Kidney tubule cell (primary cell): ENCODE results near the gene ZBTB3.
A peak's percentile ranks its signal among the peaks of the same experiment; 100 is the strongest.
"Not testable (repeated sequence)": the region's sequence is repeated elsewhere in the genome, so short reads cannot be mapped to it uniquely, and the experiment has no call there.

Experiments used
- DNase-seq: peaks from one replicate; pipeline ENCODE4 v3.0.0-alpha.2; 2018; ENCODE audit warnings: low spot score

The ZBTB3 gene

GRCh38 chr11:62757846-62758788 is 4.2 kb upstream of the ZBTB3 start:
- no peak for DNase-seq

GRCh38 chr11:62755086-62755615 is 1.2 kb upstream of the ZBTB3 start:
- no peak for DNase-seq

- no peak for DNase-seq
These were observed 795 bp downstream of the ZBTB3 start for GRCh38 chr11:62752994-62753735.

- no peak for DNase-seq
These were observed 1.7 kb downstream of the ZBTB3 start for GRCh38 chr11:62752177-62752785.

- not testable (repeated sequence) for DNase-seq
These were observed 4.0 kb downstream of the ZBTB3 start for GRCh38 chr11:62749931-62750330.

GRCh38 chr11:62747475-62748160 is 6.3 kb downstream of the ZBTB3 start:
- DNase-seq: peak; percentile 31

- no peak for DNase-seq
These were observed 16.8 kb downstream of the ZBTB3 start for GRCh38 chr11:62737196-62737595.

- no peak for DNase-seq
These were observed 21.1 kb downstream of the ZBTB3 start for GRCh38 chr11:62732830-62733229.

GRCh38 chr11:62730076-62730475 is 23.9 kb downstream of the ZBTB3 start:
- DNase-seq: not testable (repeated sequence)

GRCh38 chr11:62728171-62728988 is 25.6 kb downstream of the ZBTB3 start, which contains the start of gene TTC9C:
Gene TTC9C, plus strand, starts transcription at chr11:62728486. Its CDS starts 363 bp downstream, at chr11:62728849.
- DNase-seq: peak; percentile 85

GRCh38 chr11:62727872-62728170 is 26.1 kb downstream of the ZBTB3 start:
- DNase-seq: peak; percentile 98

GRCh38 chr11:62727165-62727871 is 26.6 kb downstream of the ZBTB3 start, which contains the start of gene HNRNPUL2:
Gene HNRNPUL2, minus strand, starts transcription at chr11:62727457. Its CDS starts 301 bp downstream, at chr11:62727156.
- DNase-seq: peak; percentile 99

GRCh38 chr11:62726915-62727164 is 27.1 kb downstream of the ZBTB3 start:
- DNase-seq: no peak

- no peak for DNase-seq
These were observed 27.6 kb downstream of the ZBTB3 start for GRCh38 chr11:62726156-62726914.

- DNase-seq: peak; percentile 30
These were observed 28.3 kb downstream of the ZBTB3 start for GRCh38 chr11:62725646-62726045.

GRCh38 chr11:62724171-62724570 is 29.8 kb downstream of the ZBTB3 start:
- DNase-seq: no peak

- no peak for DNase-seq
These were observed 32.0 kb downstream of the ZBTB3 start for GRCh38 chr11:62721994-62722393.

GRCh38 chr11:62719302-62719978 is 34.5 kb downstream of the ZBTB3 start:
- no peak for DNase-seq

GRCh38 chr11:62716816-62717215 is 37.1 kb downstream of the ZBTB3 start:
- no peak for DNase-seq
